ENCODE measurements around the gene TMEM222. TPM values are rescaled to one million over a fixed set of nuclear protein-coding genes. Genes with fewer than 3 reads are reported as not detected.

The TMEM222 gene
- polyA plus RNA-seq, 1 donor (not counting 4 experiments of a cell fraction or from before 2014, with no cell fraction given): 23.7 TPM

- H3K27me3 ChIP-seq (ENCODE audit: control insufficient read depth, extremely low read depth, insufficient read depth, low read length): no peaks in the 10 kb centered on the region
- DNase-seq (ENCODE audit: low read depth, low spot score) (no peak), FAIRE-seq (no peak)
- no peak for TF ChIP-seq CTCF (optimal IDR thresholded peaks at IDR 0.05 in 1 of 3, IDR thresholded peaks at IDR 0.05 in 1 of 3, conservative IDR thresholded peaks at IDR 0.05 in 1 of 3; ENCODE audit: extremely low read depth in 1 of 3, insufficient read depth in 2 of 3, low read length in 3 of 3)
- no peak for TF ChIP-seq EZH2 (IDR thresholded peaks at IDR 0.05; ENCODE audit: low read length)
- H3K27ac ChIP-seq (ENCODE audit: control insufficient read depth, insufficient read depth, low read length): no peak overlapping the region
- H3K9ac ChIP-seq (ENCODE audit: control insufficient read depth, extremely low read depth, insufficient read depth, low read length): no peak overlapping the region
- H3K79me2 ChIP-seq (ENCODE audit: control insufficient read depth, insufficient read depth, low read length): no peaks in the 10 kb centered on the region
- no peak overlapping the region for H3K4me2 ChIP-seq (ENCODE audit: control insufficient read depth, extremely low read depth, insufficient read depth, low read depth, low read length)
- H3K36me3 ChIP-seq (ENCODE audit: control insufficient read depth in 2 of 2, extremely low read depth in 1 of 2, insufficient read depth in 2 of 2, low read length in 2 of 2): peaks cover 0 to 4% of the 10 kb centered on the region in 2 experiments
- H2AFZ ChIP-seq (ENCODE audit: control insufficient read depth, low read length): no peak overlapping the region
- no peaks in the 10 kb centered on the region for H3K9me1 ChIP-seq (ENCODE audit: control insufficient read depth, extremely low read depth, insufficient read depth, low read length)
- no peak overlapping the region for H3K4me3 ChIP-seq (ENCODE audit: control insufficient read depth in 2 of 3, extremely low read depth in 1 of 3, insufficient read depth in 2 of 3, low read depth in 1 of 3, low read length in 3 of 3)
- no peaks in the 10 kb centered on the region for H4K20me1 ChIP-seq (ENCODE audit: control insufficient read depth, extremely low read depth, insufficient read depth, low read length)
- no peaks in the 10 kb centered on the region for H3K4me1 ChIP-seq (ENCODE audit: control insufficient read depth, extremely low read depth, insufficient read depth, low read length)
- no peaks in the 10 kb centered on the region for H3K9me3 ChIP-seq (ENCODE audit: control insufficient read depth, low read depth, low read length)
- dilution Hi-C loops (cut with MboI; ENCODE audit: extremely low pct_ligation_motif_present, low sequenced_read_pairs): no loop called here
Observed at GRCh38 chr1:27306071-27306470, 15.9 kb upstream of the TMEM222 start.

GRCh38 chr1:27306892-27307761 lies 14.8 kb upstream of the TMEM222 start:
- Histone ChIP-seq H3K9me1 (ENCODE audit: control insufficient read depth, extremely low read depth, insufficient read depth, low read length) (no peaks in the 10 kb centered on the region), H3K27ac (ENCODE audit: control insufficient read depth, insufficient read depth, low read length) (no peak overlapping the region), H3K9ac (ENCODE audit: control insufficient read depth, extremely low read depth, insufficient read depth, low read length) (no peak overlapping the region), H3K9me3 (ENCODE audit: control insufficient read depth, low read depth, low read length) (no peaks in the 10 kb centered on the region), H3K4me2 (ENCODE audit: control insufficient read depth, extremely low read depth, insufficient read depth, low read depth, low read length) (no peak overlapping the region), H3K4me3 (ENCODE audit: control insufficient read depth in 2 of 3, extremely low read depth in 1 of 3, insufficient read depth in 2 of 3, low read depth in 1 of 3, low read length in 3 of 3) (no peak overlapping the region), H3K36me3 (ENCODE audit: control insufficient read depth in 2 of 2, extremely low read depth in 1 of 2, insufficient read depth in 2 of 2, low read length in 2 of 2) (no peaks in the 10 kb centered on the region), H3K27me3 (ENCODE audit: control insufficient read depth, extremely low read depth, insufficient read depth, low read length) (no peaks in the 10 kb centered on the region), H4K20me1 (ENCODE audit: control insufficient read depth, extremely low read depth, insufficient read depth, low read length) (no peaks in the 10 kb centered on the region), H3K4me1 (ENCODE audit: control insufficient read depth, extremely low read depth, insufficient read depth, low read length) (no peaks in the 10 kb centered on the region), H3K79me2 (ENCODE audit: control insufficient read depth, insufficient read depth, low read length) (no peaks in the 10 kb centered on the region), H2AFZ (ENCODE audit: control insufficient read depth, low read length) (no peak overlapping the region)
- TF ChIP-seq EZH2 (IDR thresholded peaks at IDR 0.05; ENCODE audit: low read length) (no peak), CTCF (optimal IDR thresholded peaks at IDR 0.05 in 1 of 3, IDR thresholded peaks at IDR 0.05 in 1 of 3, conservative IDR thresholded peaks at IDR 0.05 in 1 of 3; ENCODE audit: extremely low read depth in 1 of 3, insufficient read depth in 2 of 3, low read length in 3 of 3) (peak in 1 of 3 experiments; percentile 4)
- FAIRE-seq: no peak
- no peak for DNase-seq (ENCODE audit: low read depth, low spot score)
- dilution Hi-C loops (cut with MboI; ENCODE audit: extremely low pct_ligation_motif_present, low sequenced_read_pairs): no loop called here

Measured in keratinocyte (primary cell).